ENCODE results near the gene IL6R.

DNA sequence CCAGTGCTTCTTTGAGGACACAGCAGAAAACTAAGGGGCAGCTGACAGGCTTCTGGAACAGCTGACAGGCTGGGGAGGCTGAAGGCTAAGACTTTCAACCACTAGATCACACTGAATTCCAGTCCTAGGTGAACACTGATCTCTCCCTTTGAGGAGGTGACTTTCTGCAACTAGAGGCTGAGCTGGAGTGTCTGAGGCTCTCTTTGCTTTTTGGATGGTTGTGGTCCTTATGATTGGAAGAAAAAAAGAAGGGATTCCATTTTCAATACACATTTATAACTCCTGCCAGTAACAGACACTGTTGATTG, 1.4 kb downstream of the IL6R start:
- TF ChIP-seq, protein P1, sequence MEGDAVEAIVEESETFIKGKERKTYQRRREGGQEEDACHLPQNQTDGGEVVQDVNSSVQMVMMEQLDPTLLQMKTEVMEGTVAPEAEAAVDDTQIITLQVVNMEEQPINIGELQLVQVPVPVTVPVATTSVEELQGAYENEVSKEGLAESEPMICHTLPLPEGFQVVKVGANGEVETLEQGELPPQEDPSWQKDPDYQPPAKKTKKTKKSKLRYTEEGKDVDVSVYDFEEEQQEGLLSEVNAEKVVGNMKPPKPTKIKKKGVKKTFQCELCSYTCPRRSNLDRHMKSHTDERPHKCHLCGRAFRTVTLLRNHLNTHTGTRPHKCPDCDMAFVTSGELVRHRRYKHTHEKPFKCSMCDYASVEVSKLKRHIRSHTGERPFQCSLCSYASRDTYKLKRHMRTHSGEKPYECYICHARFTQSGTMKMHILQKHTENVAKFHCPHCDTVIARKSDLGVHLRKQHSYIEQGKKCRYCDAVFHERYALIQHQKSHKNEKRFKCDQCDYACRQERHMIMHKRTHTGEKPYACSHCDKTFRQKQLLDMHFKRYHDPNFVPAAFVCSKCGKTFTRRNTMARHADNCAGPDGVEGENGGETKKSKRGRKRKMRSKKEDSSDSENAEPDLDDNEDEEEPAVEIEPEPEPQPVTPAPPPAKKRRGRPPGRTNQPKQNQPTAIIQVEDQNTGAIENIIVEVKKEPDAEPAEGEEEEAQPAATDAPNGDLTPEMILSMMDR (IDR thresholded peaks at IDR 0.05): no peak
- TF ChIP-seq POLR2A (IDR thresholded peaks at IDR 0.05) (no peak), EP300 (IDR thresholded peaks at IDR 0.05) (no peak)
